Loucy (cell line): ENCODE measurements around the gene RAD51B.

Experiments
- H2AFZ ChIP-seq: fragments of 200-600 bp; sonication (generic); 2 replicates; pipeline ENCODE4 v1.6.0; 2016; ENCODE audit warnings: antibody characterized with exemption, mild to moderate bottlenecking, low read length, moderate library complexity
- H3F3A ChIP-seq: fragments of 200-600 bp; 2 replicates; pipeline ENCODE4 v1.6.0; 2016; ENCODE audit warnings: antibody characterized with exemption, low read depth, mild to moderate bottlenecking
- H3K27me3 ChIP-seq: fragments of 200-600 bp; sonication (generic); 2 replicates; pipeline ENCODE4 v1.6.1; 2014; ENCODE audit warnings: low read length, mild to moderate bottlenecking; ENCODE audit not compliant: insufficient read depth, poor library complexity, severe bottlenecking
- H3K36me3 ChIP-seq: fragments of 200-600 bp; sonication (generic); 2 replicates; pipeline ENCODE4 v1.6.1; 2016; ENCODE audit warnings: low read length; ENCODE audit not compliant: insufficient read depth
- H3K4me1 ChIP-seq: fragments of 200-600 bp; sonication (generic); 2 replicates; pipeline ENCODE4 v1.5.1; 2014; ENCODE audit warnings: low read length, mild to moderate bottlenecking; ENCODE audit not compliant: insufficient read depth, poor library complexity, severe bottlenecking
- H3K4me2 ChIP-seq: fragments of 200-600 bp; sonication (generic); 2 replicates; pipeline ENCODE4 v1.6.0; 2014; ENCODE audit warnings: antibody characterized with exemption, low read length, low read depth, mild to moderate bottlenecking; ENCODE audit not compliant: poor library complexity, severe bottlenecking
- H3K4me3 ChIP-seq: fragments of 200-600 bp; sonication (generic); 2 replicates; pipeline ENCODE4 v1.5.1; 2014; ENCODE audit warnings: low read length, mild to moderate bottlenecking, mixed read lengths; ENCODE audit not compliant: poor library complexity, severe bottlenecking
- H3K79me2 ChIP-seq: fragments of 200-600 bp; sonication (generic); 2 replicates; pipeline ENCODE4 v1.6.1; 2014; ENCODE audit warnings: low read length; ENCODE audit not compliant: insufficient read depth
- H3K9ac ChIP-seq: fragments of 200-600 bp; sonication (generic); 2 replicates; pipeline ENCODE4 v1.6.0; 2014; ENCODE audit warnings: mild to moderate bottlenecking, low read depth, low read length, moderate library complexity; ENCODE audit not compliant: poor library complexity, severe bottlenecking
- H3K9me2 ChIP-seq: fragments of 200-600 bp; sonication (generic); replicated peaks from 2 replicates; pipeline ENCODE4 v1.6.1; 2016; ENCODE audit warnings: low read depth, low read length, mixed read lengths
- H3K9me3 ChIP-seq: fragments of 200-600 bp; sonication (generic); 2 replicates; pipeline ENCODE4 v1.6.1; 2014; ENCODE audit warnings: mild to moderate bottlenecking, antibody characterized with exemption, low read length, low read depth; ENCODE audit not compliant: insufficient read depth
- H4K20me1 ChIP-seq: fragments of 200-600 bp; sonication (generic); 2 replicates; pipeline ENCODE4 v1.6.0; 2014; ENCODE audit warnings: antibody characterized with exemption, low read length, mild to moderate bottlenecking; ENCODE audit not compliant: insufficient read depth, poor library complexity, severe bottlenecking
- EZH2phosphoT487 ChIP-seq: fragments of 200-600 bp; IDR thresholded peaks from 2 replicates; pipeline ENCODE4 v1.6.1; 2018; ENCODE audit warnings: antibody characterized with exemption, mild to moderate bottlenecking, moderate library complexity, borderline replicate concordance
- TF ChIP-seq, protein P1 (sequence below): fragments of 200-600 bp; sonication (generic); conservative IDR thresholded peaks from 2 replicates; pipeline ENCODE4 v1.5.1; 2014; ENCODE audit warnings: mild to moderate bottlenecking, antibody characterized with exemption, low read length

The RAD51B gene

DNA sequence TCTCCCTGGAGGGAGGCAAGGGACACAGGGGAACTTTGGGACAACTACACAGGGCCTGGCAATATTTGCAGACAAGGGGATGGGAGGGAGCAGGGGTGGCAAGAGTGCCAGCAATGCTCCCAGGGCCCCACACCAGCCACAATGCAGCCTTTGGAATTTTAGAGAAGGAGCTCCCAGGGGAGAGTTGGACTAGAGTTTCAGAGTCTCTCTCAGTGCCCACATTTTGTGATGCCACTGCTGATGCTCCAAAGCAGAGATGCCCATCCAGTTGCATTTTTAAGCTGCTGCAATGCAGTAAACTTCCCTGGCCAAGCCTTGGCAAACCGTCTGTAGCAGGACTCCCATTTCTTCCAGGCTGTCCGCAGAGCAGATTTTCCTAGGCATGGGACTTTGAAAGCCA lies 874.3 kb downstream of the RAD51B start:
- no peaks in the 10 kb centered on the region for H3K27me3 ChIP-seq
- H3K79me2 ChIP-seq = no peaks in the 10 kb centered on the region
- TF ChIP-seq, protein P1, sequence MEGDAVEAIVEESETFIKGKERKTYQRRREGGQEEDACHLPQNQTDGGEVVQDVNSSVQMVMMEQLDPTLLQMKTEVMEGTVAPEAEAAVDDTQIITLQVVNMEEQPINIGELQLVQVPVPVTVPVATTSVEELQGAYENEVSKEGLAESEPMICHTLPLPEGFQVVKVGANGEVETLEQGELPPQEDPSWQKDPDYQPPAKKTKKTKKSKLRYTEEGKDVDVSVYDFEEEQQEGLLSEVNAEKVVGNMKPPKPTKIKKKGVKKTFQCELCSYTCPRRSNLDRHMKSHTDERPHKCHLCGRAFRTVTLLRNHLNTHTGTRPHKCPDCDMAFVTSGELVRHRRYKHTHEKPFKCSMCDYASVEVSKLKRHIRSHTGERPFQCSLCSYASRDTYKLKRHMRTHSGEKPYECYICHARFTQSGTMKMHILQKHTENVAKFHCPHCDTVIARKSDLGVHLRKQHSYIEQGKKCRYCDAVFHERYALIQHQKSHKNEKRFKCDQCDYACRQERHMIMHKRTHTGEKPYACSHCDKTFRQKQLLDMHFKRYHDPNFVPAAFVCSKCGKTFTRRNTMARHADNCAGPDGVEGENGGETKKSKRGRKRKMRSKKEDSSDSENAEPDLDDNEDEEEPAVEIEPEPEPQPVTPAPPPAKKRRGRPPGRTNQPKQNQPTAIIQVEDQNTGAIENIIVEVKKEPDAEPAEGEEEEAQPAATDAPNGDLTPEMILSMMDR = no peak
- TF ChIP-seq EZH2phosphoT487 = no peak
- no peaks in the 10 kb centered on the region for H3K36me3 ChIP-seq
- H3K9me3 ChIP-seq = no peaks in the 10 kb centered on the region
- no peak overlapping the region for H2AFZ ChIP-seq
- H3K9me2 ChIP-seq = no peaks in the 10 kb centered on the region
- no peak overlapping the region for H3K4me2 ChIP-seq
- no peaks in the 10 kb centered on the region for H3F3A ChIP-seq
- H3K9ac ChIP-seq = no peak overlapping the region
- no peaks in the 10 kb centered on the region for H4K20me1 ChIP-seq
- H3K4me3 ChIP-seq = no peak overlapping the region
- H3K4me1 ChIP-seq = peaks cover 31% of the 10 kb centered on the region

DNA sequence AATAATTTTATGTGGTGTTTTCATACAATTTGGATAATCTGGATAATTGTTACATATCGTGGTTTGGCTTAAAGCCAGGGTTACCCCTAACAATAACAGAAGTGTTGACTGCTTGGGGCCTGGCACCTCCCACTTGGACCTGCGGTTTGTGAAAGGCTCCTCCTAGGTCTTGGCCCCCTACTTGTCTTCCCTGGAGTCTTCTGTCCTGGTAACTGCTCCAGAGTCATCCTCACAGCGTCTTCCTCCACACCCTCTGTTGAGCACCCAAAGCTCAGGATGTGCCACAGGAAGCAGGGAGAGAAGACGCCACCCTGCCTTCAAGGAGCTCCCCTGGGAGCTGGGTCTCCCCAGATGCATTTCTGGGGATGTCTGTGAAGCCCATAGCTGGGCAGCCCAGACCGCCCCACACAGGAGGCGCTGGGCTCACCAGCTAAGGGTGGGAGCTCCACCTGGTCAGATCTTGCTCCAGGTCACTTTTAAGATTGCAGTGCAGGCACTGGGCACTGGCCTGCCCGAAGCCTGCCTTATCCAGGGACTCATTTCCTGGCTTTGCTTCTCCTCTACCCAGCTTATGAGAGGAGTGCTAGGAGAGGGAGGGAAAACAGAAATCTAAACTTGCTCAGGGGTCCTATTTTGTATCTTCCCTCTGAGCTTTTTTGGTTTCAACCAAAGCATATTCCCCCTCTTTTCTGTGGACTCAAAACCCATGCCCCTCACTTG lies 875.1 kb downstream of the RAD51B start:
- no peak overlapping the region for H3K9ac ChIP-seq

DNA sequence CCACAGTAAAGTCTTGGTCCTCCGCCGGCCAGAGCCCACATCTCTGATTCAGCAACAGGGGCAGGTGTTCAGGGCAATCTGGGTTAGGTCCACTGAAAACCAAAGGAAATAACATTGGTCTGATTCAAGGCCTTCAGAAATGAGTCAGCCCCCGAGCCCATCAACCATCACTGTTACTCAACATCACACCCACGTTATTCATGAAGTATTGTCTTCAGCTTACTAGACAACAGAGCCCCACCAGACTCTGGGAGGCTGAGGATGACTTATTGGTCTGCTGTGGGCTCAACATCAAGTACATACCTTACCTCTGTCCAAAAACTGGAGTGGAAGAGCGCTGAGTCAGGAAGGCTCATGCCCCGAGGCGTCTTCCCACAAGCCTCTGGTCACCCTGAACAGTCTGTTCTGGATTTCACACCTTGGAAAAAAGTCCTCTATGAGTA lies 875.8 kb downstream of the RAD51B start:
- Histone ChIP-seq H3K36me3 (no peaks in the 10 kb centered on the region), H3K4me3 (no peak overlapping the region), H3F3A (no peaks in the 10 kb centered on the region), H3K79me2 (no peaks in the 10 kb centered on the region), H3K27me3 (no peaks in the 10 kb centered on the region), H2AFZ (no peak overlapping the region), H3K9me3 (no peaks in the 10 kb centered on the region), H3K4me1 (peaks cover 24% of the 10 kb centered on the region), H4K20me1 (no peaks in the 10 kb centered on the region), H3K4me2 (no peak overlapping the region), H3K9ac (no peak overlapping the region), H3K9me2 (no peaks in the 10 kb centered on the region)
- TF ChIP-seq, protein P1 = no peak
- no peak for TF ChIP-seq EZH2phosphoT487

More for the DNA sequence above, 875.1 kb downstream of the RAD51B start:
- Histone ChIP-seq H3K79me2 (no peaks in the 10 kb centered on the region), H3F3A (no peaks in the 10 kb centered on the region), H3K4me1 (peaks cover 24% of the 10 kb centered on the region), H3K4me3 (no peak overlapping the region), H2AFZ (no peak overlapping the region), H3K9me3 (no peaks in the 10 kb centered on the region), H3K27me3 (no peaks in the 10 kb centered on the region), H4K20me1 (no peaks in the 10 kb centered on the region), H3K4me2 (no peak overlapping the region), H3K36me3 (no peaks in the 10 kb centered on the region), H3K9me2 (no peaks in the 10 kb centered on the region)
- TF ChIP-seq EZH2phosphoT487 = no peak
- TF ChIP-seq, protein P1 = no peak
